Kasumi-1 (cell line): ENCODE measurements around the gene COL2A1.

Experiments used
- DNase-seq, 2 experiments: peaks; one replicate each; lab custom pipeline; 2025; lab: John Stamatoyannopoulos, UW

COL2A1 gene

DNA sequence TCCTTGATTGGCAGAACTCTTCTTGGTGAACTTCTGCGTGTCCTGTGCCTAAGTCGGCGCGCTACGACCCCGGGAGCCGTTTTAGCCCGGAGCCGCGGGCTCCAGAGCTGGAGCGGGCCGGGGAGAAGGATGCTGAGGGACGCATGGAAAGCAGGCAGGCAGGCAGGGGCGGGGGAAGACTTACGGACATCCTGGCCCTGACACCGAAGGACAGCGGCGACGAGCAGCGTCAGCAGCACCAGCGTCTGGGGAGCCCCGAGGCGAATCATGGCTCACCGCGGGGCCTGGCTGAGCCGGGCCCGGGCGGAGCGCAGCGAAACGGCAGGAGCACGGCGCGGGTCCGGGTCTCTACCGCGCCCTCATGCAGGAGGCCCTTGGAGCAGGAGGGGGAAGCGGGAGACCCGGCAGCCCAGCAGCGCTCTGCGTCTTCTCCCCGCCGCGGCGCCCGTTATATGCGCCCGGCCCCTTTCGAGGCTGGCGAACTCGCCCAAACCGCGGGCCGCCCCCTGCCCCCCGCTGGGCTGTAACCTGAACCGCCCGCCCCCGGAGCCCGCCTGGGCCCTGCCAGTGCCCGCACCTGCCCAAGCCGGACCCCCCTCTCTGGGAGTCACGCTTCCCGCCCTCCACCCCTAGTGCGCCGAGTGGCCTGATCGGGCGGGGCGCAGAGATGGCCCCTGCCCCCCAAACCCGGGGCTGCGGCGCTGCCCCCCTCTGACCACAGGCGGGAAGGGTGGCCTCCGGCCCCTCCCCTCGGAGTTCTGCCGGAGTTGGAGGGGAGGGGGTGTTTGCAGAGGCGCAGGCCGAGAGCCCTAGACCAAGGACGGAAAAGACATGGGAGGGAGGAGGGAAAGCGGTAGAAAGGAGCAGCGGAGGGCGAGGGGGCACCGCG is at the start of gene COL2A1:
COL2A1 (minus strand) TSS at position 424 of the 889 bp plus-strand sequence; CDS start at position 269, 155 bp downstream.
- peak; percentile 16 to 19 for DNase-seq

DNA sequence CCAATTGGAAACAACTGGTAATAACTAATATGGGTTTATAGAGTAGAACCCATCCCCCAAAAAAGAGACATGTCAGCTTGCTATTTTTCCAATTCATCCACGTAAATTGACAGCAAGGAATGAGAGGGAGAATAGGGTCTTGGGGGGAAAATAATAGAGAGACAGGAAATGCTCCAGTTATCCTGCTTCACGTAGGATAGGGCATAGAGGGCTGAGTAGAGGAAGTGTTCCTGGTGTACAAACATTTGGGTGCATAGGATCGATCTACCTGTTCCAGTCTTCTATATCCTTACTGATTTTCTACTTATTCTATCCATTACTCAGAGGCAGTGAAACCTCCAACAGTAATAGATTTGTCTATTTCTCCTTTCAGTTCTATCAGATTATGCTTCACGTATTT is 49.6 kb upstream of the COL2A1 start:
- DNase-seq, result no peak

DNA sequence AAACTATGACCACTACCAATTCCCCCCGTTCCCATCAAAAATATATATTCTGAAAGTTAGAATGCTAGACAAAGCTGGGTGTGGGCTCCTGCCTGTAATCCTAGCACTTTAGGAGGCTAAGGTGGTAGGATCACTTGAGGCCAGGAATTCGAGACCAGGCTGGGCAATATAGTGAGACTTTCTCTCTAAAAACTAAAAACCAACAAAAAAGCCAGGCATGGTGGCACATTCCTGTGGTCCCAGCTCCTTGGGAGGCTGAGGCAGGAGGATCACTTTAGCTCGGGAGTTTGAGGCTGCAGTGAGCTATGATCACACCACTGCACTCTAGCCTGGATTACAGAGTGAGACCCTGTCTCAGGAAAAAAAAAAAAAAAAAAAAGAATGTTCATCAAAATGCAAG is 48.8 kb upstream of the COL2A1 start:
- no peak for DNase-seq

DNA sequence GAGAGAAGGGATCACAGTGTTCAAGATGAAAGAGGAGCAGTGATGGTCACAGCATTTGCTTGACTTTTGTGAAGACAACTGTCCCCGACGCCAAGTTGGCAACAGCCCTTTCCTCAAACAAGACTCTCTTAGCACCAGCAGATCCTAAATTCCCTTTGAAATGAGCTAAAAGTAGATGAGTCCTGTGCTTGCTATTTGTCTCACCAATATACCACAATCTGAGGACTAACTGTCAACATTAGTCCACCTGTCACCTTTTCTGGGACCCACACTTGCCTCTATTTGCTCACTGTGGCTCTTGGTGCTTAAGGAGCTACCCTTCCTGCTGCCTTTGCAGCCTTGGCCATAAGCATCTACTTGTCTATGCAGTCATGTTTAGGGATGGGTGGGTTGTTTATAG is 47.4 kb upstream of the COL2A1 start:
- no peak for DNase-seq

DNA sequence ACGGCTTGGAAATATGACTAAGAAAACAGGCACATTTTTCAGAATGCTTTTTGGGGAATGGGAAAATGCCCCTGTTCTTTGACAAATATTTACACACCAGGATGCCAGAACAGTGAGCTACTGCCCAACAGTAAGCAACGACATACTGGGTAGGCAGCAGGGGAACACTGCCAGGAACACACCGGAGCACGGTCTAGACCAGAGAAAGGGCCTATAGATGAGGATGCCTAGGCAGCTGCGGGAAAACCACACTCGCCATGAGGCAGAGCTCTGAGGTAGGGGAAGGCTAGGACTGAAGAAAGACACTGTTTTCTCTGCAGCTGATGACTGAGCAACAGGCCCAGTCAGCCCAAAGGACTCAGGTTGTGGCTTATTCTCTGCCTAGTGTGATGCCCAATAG is 45.9 kb upstream of the COL2A1 start:
- no peak for DNase-seq

DNA sequence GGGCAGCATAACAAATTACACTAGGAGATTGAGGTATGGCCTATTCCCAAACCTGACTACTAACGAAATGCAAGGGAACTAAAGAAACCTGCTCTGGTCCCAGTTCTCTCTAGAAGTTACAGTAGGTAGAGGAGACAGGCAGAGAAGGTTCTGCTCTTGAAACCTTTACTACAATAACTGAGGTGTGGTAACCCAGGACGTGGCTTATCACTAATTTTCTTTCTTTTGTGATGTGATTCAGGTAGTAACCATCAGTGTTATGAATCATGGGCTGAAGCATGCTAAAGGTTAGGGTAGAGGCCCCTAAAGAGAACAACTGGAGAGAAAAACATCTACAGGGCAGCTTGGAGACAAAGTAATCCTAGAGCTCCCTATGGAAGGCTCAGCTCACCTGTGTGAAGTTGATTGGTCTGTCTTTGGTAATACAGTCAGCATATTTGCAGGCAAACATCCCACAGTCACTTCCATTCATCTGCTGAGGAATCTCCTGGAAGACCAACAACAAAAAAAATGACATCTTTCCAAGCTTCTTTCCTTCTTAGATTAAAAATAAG is 41.8 kb upstream of the COL2A1 start:
- DNase-seq, result no peak

DNA sequence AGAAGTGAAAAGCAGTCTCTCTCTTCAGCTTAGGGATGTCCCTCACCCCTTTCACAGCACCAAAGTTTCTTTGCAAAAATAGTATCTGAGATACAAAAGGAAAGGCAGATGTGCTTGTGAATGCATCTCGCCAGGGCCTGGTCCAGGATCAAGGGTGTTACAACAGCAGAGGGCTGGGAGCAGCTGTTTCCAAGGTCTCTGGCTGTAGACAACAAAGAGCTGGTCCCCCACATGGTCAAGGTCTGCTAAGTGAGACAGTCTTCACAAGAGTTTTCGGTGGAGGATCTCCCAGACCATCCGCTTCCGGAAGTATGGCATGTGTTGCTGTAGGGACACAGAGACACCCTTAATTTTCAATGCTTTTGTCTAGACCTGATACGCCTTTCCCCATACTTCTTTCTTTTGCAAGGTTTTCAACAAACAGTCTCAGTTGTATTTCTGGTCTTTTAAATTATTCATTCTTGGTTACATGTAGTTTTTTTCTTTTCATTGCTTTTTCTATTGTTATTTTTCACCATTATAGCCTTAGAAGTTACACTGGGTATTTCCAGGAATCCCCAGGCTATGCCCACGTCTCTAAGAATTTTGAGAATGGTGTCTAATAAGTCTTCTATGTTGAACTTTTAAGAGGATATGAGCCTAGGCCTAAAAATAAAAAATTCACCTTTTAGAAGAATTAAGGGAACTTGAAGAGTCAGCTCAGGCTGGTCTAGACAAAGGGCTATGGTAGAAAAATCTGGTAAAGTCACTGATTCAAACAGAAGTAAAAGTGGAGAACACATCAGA is 41.0 kb upstream of the COL2A1 start:
- no peak for DNase-seq

GRCh38 chr12:48044396-48044795 is 40.1 kb upstream of the COL2A1 start:
- DNase-seq, result no peak

GRCh38 chr12:48043771-48044170 is 39.5 kb upstream of the COL2A1 start:
- no peak for DNase-seq

DNA sequence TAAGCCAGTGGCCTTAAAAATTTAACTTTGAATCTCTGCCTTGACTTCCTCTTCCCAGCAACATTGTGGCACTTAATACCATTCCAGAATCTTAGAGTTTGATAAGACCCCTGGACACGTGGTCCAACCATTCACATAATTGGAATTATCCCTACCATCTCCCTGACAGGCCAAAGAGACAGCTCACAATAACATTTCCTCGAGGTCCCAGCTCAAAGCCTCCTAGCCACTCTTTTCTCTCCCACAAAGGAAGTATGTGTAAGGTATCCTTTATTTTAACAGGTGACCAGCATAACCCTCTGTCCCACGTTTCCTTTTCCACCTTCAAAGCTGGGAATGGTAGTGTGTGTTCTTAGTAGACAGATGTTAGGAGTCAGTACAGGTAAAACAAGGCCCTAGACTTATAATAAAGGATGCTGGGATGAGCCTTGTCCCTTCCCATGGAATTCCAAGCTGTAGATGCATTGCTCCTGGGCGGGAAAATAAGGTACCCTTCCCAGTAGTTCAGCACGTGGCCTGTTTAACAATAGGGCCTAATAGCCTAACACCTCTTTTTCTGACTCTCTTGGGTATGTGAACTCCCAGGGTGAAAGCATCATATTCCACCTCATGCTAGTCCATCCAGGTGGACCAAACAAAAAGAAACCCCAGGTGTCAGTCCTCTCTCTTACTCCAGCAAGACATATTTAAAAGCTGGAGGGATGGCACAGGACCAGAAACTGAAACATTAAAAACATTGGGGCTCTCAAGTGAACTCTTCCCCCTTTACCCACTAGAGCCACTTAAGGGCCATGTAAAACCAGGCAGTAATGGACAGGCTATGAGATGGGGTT is 37.5 kb upstream of the COL2A1 start:
- no peak for DNase-seq

- DNase-seq, result no peak
These were observed 36.1 kb upstream of the COL2A1 start for GRCh38 chr12:48040354-48040753.

DNA sequence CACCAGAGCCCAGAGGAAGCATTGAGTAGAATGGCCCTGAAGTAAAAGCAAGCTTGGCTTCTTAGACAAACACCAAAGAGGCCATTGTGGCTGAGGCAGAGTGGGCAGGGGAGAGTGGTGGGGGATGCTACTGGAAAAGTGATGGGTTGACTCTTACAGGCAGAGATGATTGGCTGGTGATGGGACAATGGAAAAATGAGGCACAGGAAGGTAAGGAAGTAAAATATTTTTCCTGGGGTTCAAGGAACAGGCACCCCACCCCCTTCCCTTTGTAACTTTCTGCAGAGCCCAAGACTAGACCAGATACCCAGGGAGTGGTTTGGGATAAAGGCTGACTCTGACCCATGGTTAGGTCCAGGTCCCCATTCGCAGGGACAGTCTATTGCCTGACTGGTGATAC is 34.9 kb upstream of the COL2A1 start:
- DNase-seq, result no peak

DNA sequence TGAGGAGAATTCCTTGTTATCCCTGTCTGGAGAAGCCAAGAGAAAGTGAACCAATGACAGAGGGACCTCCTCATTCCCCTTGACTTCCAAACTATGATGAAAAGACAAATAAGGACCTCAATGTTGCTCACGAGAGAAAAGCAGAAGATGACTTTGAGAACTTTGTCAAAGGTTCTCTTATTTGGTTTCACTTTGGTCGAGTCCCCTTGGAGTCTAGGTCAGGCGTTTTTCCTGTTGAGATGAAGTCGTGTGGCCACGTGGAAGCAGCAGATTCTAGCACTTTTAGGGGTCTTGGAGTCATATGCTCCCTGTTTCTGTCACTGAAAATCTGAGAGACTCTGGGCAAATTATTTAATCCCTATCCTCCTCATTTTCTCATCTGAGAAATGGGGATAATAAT is 33.8 kb upstream of the COL2A1 start:
- no peak for DNase-seq

DNA sequence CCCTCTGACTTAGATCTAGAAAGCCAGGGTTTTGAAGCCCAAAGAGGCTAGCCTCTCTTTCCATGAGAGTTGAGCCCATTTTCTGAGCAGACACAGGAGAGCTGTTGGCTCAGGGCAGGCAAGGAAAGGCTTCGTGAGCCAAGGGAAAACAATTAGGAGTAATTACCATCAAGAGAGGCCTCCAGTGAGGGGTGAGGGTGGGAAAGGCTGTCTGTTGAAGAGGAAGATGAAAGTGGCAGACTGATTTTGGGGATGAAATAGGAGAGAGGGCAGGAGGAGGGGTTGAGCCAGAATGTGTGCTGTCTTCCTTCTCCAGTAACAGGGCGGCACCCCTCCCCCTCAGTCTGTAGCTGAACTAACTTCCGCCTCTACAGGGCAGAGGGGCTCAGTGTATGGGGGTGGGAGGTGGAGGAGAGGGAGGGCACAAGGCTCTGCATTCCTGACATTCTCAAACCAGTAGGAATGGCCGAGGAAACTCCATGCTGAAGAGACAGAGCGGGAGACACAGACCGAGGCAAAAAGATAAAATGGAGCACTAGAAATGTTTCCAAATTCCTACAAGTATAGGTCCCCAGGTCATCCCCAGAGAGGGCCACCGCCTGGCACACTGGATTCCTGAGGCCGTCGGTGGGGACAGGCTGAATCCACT is 33.1 kb upstream of the COL2A1 start:
- DNase-seq, result no peak

DNA sequence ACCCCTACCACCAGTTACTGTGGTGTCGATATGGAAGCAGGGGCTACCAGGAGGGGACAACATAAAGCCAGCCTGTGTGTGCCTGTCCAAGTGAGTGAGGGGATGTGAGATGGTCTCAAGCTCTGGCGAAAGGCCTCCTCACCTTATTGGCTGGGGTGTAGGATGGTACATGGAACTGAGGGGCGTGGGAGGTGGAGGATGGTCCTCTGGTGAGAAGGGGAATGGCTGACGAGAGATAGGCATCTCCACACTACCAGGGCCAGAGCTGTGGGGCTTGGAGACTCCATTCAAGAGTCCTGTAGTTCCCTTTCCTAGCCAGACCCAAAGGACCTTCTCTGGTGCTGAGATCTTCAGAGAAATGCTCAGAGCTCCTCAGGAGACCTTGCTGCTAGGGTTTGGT is 32.5 kb upstream of the COL2A1 start:
- DNase-seq, result no peak

DNA sequence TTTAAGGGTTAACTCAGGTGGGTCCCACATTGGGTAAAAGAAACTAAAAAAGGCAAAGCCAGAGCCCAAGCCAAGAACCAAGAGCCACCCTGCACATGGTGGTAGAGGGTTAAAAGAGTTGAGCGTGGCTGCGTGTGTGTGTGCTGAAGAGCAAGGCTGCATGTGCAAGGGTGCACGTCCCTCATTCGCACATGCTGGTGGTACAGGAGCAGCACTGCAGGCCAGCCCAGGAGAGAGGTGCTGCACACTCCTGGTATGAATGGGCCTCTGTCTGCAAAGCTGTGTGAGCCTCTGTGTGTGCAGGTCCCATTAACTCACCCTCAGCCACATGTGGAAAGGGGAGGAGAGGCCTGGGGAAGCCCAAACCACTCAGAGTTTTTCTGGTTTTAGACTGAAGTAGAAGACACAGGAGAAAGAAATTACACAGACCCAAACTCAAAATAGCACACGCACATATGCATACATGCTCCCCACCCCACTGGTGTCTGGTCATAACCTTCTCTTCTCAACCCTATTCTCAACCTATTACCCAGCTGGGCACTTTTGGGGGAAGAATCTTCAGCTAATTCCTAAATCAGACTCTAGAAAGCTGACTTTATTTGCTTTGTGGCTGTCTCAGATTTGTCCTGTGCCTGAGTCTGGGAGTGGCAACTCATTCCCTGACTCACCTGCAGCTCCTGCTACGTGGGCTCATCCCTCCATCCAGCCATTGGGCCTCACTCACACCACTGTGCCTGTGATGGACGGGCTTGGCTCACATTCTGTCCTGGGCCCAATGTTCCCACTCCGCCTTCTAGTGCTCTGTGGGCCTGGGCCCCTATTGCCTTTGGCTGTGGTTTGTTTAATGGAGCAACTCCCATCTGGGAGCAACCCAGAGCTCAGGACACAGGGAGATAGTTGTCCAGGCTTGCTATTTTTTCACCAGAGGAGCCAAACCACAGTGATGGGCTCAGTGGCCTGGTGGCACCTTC is 30.8 kb upstream of the COL2A1 start:
- DNase-seq, result no peak

GRCh38 chr12:48033451-48033850 is 29.2 kb upstream of the COL2A1 start:
- DNase-seq, result no peak

DNA sequence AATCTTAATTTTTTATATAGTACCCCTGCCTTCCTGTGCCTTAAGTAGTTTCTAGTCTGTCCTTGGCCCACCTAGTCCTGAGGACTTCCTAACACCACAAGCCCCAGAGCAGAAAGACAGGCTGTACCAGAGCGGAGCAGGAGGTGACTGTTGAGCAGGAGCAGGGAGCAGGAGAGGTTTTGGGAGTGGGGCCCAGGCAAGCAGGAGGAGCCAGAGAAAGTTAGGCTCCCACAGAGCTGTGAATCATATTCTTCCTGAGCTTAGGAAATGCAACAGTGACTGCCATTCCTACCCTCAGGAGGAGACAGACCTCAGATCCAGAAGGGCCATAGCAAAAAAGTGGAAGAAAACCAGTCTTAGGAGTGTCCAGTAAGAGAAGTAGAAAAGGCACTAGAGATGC is 28.3 kb upstream of the COL2A1 start:
- no peak for DNase-seq

- DNase-seq, result no peak
These were observed 27.1 kb upstream of the COL2A1 start for GRCh38 chr12:48031135-48031960.
